Ovary (tissue), 10 donors: Measurements from ENCODE around the gene NOTCH4. TPM values are rescaled to one million over a fixed set of nuclear protein-coding genes. Genes with fewer than 3 reads are reported as not detected.
"Not testable (repeated sequence)": the region's sequence is repeated elsewhere in the genome, so short reads cannot be mapped to it uniquely, and the experiment has no call there.

Experiments
- DNase-seq, 5 donors: peaks; one replicate each; pipeline ENCODE4 v3.0.0-alpha.2; 2019 to 2020
- H3K27ac ChIP-seq, 2 donors: fragments of 200-600 bp; one replicate each; pipeline versions ENCODE4 v1.5.1 to v1.8.0; 2019 to 2022
- H3K27me3 ChIP-seq: fragments of 200-600 bp; one replicate; pipeline ENCODE4 v1.8.0; 2022
- H3K36me3 ChIP-seq: fragments of 200-600 bp; sonication (generic); one replicate; pipeline ENCODE4 v1.5.1; 2019
- H3K4me1 ChIP-seq: one replicate; pipeline ENCODE4 v1.8.1; 2013; ENCODE audit warnings: mild to moderate bottlenecking, moderate library complexity; ENCODE audit not compliant: insufficient read depth
- H3K4me3 ChIP-seq: fragments of 200-600 bp; sonication (generic); one replicate; pipeline ENCODE4 v1.5.1; 2017
- H3K9me3 ChIP-seq, 2 donors: fragments of 200-600 bp in 1 of 2; sonication (generic) in 1 of 2; one replicate each; pipeline versions ENCODE4 v1.5.1 to v1.8.1; 2013 to 2019; ENCODE audit warnings: mild to moderate bottlenecking in 1 of 2, moderate library complexity in 1 of 2
- EP300 ChIP-seq: sonication (generic); formaldehyde crosslinking; IDR thresholded peaks from one replicate; pipeline ENCODE4 v1.6.1; 2017; ENCODE audit warnings: antibody characterized with exemption
- POLR2A ChIP-seq: fragments of 450-650 bp; IDR thresholded peaks from one replicate; pipeline ENCODE4 v1.6.1; 2017; ENCODE audit warnings: antibody characterized with exemption, mild to moderate bottlenecking, moderate library complexity
- WGBS, 3 donors: extraction: QIAGEN DNeasy Blood & Tissue Kit in 1 of 3; methylation state at CpG; one replicate each; pipeline versions ENCODE4 v1.1.5 to v1.1.7; 2013 to 2017; 5-methylcytosine and 5-hydroxymethylcytosine counted together
- intact Hi-C, 4 donors: fragments of 100-400 bp; cut with DNase I; formaldehyde crosslinking; loops; one replicate each; pipeline versions ENCODE4 v1.11.0 to v1.15.1; 2022 to 2023
- long read RNA-seq, 3 donors: library from polyadenylated mRNA in 2 of 3; unstranded in 2 of 3; transcript quantifications; one replicate each; pipeline ENCODE4 v2.0.0 and lab custom pipeline, GENCODE V29; 2021 to 2026
- polyA plus RNA-seq, 2 donors: library from polyadenylated mRNA; stranded (reverse); fragments of 200-250 nt in 1 of 2; fragments of 350-450 nt in 1 of 2; fragmentation: Illumina TruSeq in 1 of 2; extraction: RNeasy Lipid Tissue Mini Kit (QIAGEN cat#74804) in 1 of 2; gene quantifications; one replicate each; pipeline ENCODE4 v1.2.3, GENCODE V29; 2013 to 2014
- total RNA-seq, 7 donors: library from RNA; depleted of rRNA in 2 of 7; stranded (reverse); fragments of >200 nt in 2 of 7; fragmentation: NEBNext Ultra II Directional in 3 of 7; extraction: Animal tissue kit (Norgen Biotek cat#: 25700) in 3 of 7; gene quantifications; one replicate each; pipeline versions ENCODE4 v1.1.0 to v1.2.4, GENCODE V29; 2016 to 2023
- TF ChIP-seq, protein P1 (sequence below), 3 donors: fragments of 450-650 bp in 2 of 3; fragments of 200-600 bp in 1 of 3; IDR thresholded peaks; one replicate each; pipeline versions ENCODE4 v1.5.1 to v1.8.0; 2016 to 2022; ENCODE audit warnings: antibody characterized with exemption in 3 of 3, mild to moderate bottlenecking in 1 of 3
- donor health status: DM: no; HTN: no; CAD: no; lungs with moderate emphysema.
- donor health status: DM: no; HTN: no; CAD: no.
- donor health status: Bipolar disorder and iron deficiency.
- donor health status: DM: yes; HTN: yes; CAD: no.
- donor health status: DM: no; HTN: no; CAD: no.
- donor health status: DM: yes; HTN: yes; CAD: no.

Gene NOTCH4
- 10 to 100 TPM in 4 of 7 donors, 1 to 10 TPM in 3; 7.2 to 19.1 (median 10.7) TPM for total RNA-seq
- 10 to 100 TPM; 12.4 to 21.2 TPM for polyA plus RNA-seq
- long read RNA-seq, donor 1, partial matches to known transcripts = 32 of 44 reads
- long read RNA-seq, donor 1, other reads (novel, unspliced or antisense) = 8 of 44 reads
- long read RNA-seq, donor 2 = 0 reads
- long read RNA-seq, donor 3, partial matches to known transcripts = 4 of 7 reads
- long read RNA-seq, donor 3, other reads (novel, unspliced or antisense) = 3 of 7 reads

- H3K27me3 ChIP-seq = no peaks in the 10 kb centered on the region
- no peaks in the 10 kb centered on the region for H3K4me1 ChIP-seq
- H3K9me3 ChIP-seq = no peaks in the 10 kb centered on the region
- TF ChIP-seq EP300 = no peak
- TF ChIP-seq POLR2A = no peak
- TF ChIP-seq, protein P1, sequence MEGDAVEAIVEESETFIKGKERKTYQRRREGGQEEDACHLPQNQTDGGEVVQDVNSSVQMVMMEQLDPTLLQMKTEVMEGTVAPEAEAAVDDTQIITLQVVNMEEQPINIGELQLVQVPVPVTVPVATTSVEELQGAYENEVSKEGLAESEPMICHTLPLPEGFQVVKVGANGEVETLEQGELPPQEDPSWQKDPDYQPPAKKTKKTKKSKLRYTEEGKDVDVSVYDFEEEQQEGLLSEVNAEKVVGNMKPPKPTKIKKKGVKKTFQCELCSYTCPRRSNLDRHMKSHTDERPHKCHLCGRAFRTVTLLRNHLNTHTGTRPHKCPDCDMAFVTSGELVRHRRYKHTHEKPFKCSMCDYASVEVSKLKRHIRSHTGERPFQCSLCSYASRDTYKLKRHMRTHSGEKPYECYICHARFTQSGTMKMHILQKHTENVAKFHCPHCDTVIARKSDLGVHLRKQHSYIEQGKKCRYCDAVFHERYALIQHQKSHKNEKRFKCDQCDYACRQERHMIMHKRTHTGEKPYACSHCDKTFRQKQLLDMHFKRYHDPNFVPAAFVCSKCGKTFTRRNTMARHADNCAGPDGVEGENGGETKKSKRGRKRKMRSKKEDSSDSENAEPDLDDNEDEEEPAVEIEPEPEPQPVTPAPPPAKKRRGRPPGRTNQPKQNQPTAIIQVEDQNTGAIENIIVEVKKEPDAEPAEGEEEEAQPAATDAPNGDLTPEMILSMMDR (IDR thresholded peaks at IDR 0.05) = no peak
- H3K27ac ChIP-seq = no peak within 1 kb of the TSS
- WGBS, 3 donors = 58 to 60% (median 58%) methylated on average over 20 of the region's 20 CpGs
- no peaks in the 10 kb centered on the region for H3K36me3 ChIP-seq
- H3K4me3 ChIP-seq = no peak within 1 kb of the TSS
- DNase-seq = no peak
- intact Hi-C loops = no loop called here
Measured at GRCh38 chr6:32223258-32224235, at the start of gene NOTCH4. NOTCH4 (minus strand) TSS chr6:32224067; CDS start chr6:32223928, 139 bp downstream.

GRCh38 chr6:32271429-32271828, 47.6 kb upstream of the NOTCH4 start:
- WGBS, 3 donors = 76 to 98% (median 97%) methylated on average over 1 of the region's 1 CpG

GRCh38 chr6:32268459-32268858, 44.6 kb upstream of the NOTCH4 start:
- H3K4me1 ChIP-seq, H3K36me3 ChIP-seq, H3K27ac ChIP-seq, H3K27me3 ChIP-seq, H3K9me3 ChIP-seq, H3K4me3 ChIP-seq, DNase-seq, intact Hi-C loops: not testable (repeated sequence)
- WGBS, 3 donors = 93 to 98% (median 93%) methylated on average over 3 of the region's 3 CpGs

More at GRCh38 chr6:32271429-32271828, 47.6 kb upstream of the NOTCH4 start:
- H3K4me3 ChIP-seq = no peak overlapping the region
- H3K9me3 ChIP-seq = no peaks in the 10 kb centered on the region
- DNase-seq = no peak
- intact Hi-C loops = no loop called here
- H3K36me3 ChIP-seq = no peaks in the 10 kb centered on the region
- no peak overlapping the region for H3K27ac ChIP-seq
- H3K27me3 ChIP-seq = no peaks in the 10 kb centered on the region
- TF ChIP-seq, protein P1 (IDR thresholded peaks at IDR 0.05) = no peak
- no peak for TF ChIP-seq POLR2A
- TF ChIP-seq EP300 = no peak
- no peaks in the 10 kb centered on the region for H3K4me1 ChIP-seq

- Histone ChIP-seq H3K4me1 (no peaks in the 10 kb centered on the region), H3K36me3 (no peaks in the 10 kb centered on the region), H3K27ac (no peak overlapping the region), H3K27me3 (no peaks in the 10 kb centered on the region), H3K9me3 (no peaks in the 10 kb centered on the region), H3K4me3 (no peak overlapping the region)
- intact Hi-C loops = no loop called here
- DNase-seq = no peak
- TF ChIP-seq, protein P1 (IDR thresholded peaks at IDR 0.05) = no peak
- TF ChIP-seq POLR2A (no peak), EP300 (no peak)
Measured at GRCh38 chr6:32267035-32267434, 43.2 kb upstream of the NOTCH4 start.

- H3K9me3 ChIP-seq, intact Hi-C loops, DNase-seq, H3K4me3 ChIP-seq, H3K27me3 ChIP-seq, H3K27ac ChIP-seq, H3K36me3 ChIP-seq, H3K4me1 ChIP-seq: not testable (repeated sequence)
- WGBS, 3 donors = 91 to 95% (median 94%) methylated on average over 4 of the region's 4 CpGs
Measured at GRCh38 chr6:32257262-32257661, 33.4 kb upstream of the NOTCH4 start.
